GM12878 (cell line): ENCODE results near the gene CD93. TPM values are rescaled to one million over a fixed set of nuclear protein-coding genes. Genes with fewer than 3 reads are reported as not detected.

Source experiments
- ATAC-seq: fragments of 200-7000 bp; cut with Tn5 transposase; 3 replicates; pipeline ENCODE4 v1.9.1; 2020; ENCODE audit warnings: mild to moderate bottlenecking, moderate library complexity
- BruUV-seq: library from RNA; stranded (reverse); fragments of 400-500 nt; replicated peaks from 2 replicates; lab custom pipeline; 2021; lab: Mats Ljungman, UMichigan
- CTCF ChIA-PET: fragments of 300-600 bp; sonication (Branson Sonifier 250); formaldehyde crosslinking; extraction: SDS; loops from one replicate; lab custom pipeline; 2021; ENCODE audit warnings: inconsistent platforms; lab: Yijun Ruan, JAX
- POLR2A ChIA-PET: fragments of 350-600 bp; formaldehyde crosslinking; extraction: SDS; loops from one replicate; lab custom pipeline; 2021; ENCODE audit warnings: inconsistent platforms; lab: Charles Lee
- RAD21 ChIA-PET: fragments of 300-600 bp; sonication (Branson Sonifier 250); formaldehyde crosslinking; loops from one replicate; lab custom pipeline; 2023; ENCODE audit warnings: antibody characterized with exemption; ENCODE audit not compliant: unreplicated experiment; lab: Charles Lee
- SMC1A ChIA-PET: fragments of 300-600 bp; sonication (Branson Sonifier 250); formaldehyde crosslinking; loops from one replicate; lab custom pipeline; 2023; ENCODE audit not compliant: unreplicated experiment, uncharacterized antibody; lab: Charles Lee
- DNase-seq: peaks from one replicate; pipeline ENCODE4 v3.0.0-alpha.2; 2011; ENCODE audit warnings: low read depth, low spot score
- FAIRE-seq: peaks from 3 replicates; lab custom pipeline; 2011; peaks lifted over from hg19 to GRCh38; lab: Jason Lieb, UNC
- H2AFZ ChIP-seq: 2 replicates; pipeline ENCODE4 v1.6.0; 2011; ENCODE audit warnings: low read depth, low read length, control low read depth; ENCODE audit not compliant: control insufficient read depth
- H3K27ac ChIP-seq: 2 replicates; pipeline ENCODE4 v1.5.1; 2011; ENCODE audit warnings: control low read depth; ENCODE audit not compliant: control insufficient read depth, insufficient read depth
- H3K27me3 ChIP-seq, 2 experiments: replicated peaks in 1 of 2; 2 replicates each; pipeline versions ENCODE4 v1.6.0 to v1.6.1; 2011; ENCODE audit warnings: low read length in 1 of 2; ENCODE audit not compliant: control insufficient read depth in 2 of 2, insufficient read depth in 2 of 2
- H3K36me3 ChIP-seq, 2 experiments: 2 replicates each; pipeline ENCODE4 v1.5.1; 2011; ENCODE audit warnings: low read length in 1 of 2; ENCODE audit not compliant: control insufficient read depth in 2 of 2, insufficient read depth in 2 of 2
- H3K4me1 ChIP-seq: 2 replicates; pipeline ENCODE4 v1.6.1; 2011; ENCODE audit warnings: mild to moderate bottlenecking, low read length, moderate library complexity, mixed read lengths; ENCODE audit not compliant: control insufficient read depth, insufficient read depth
- H3K4me2 ChIP-seq: 2 replicates; pipeline ENCODE4 v1.6.0; 2011; ENCODE audit warnings: control low read depth; ENCODE audit not compliant: control insufficient read depth, insufficient read depth
- H3K4me3 ChIP-seq: fragments of 200-600 bp; sonication (generic); 2 replicates; pipeline ENCODE4 v1.5.1; 2016
- H3K79me2 ChIP-seq: 2 replicates; pipeline ENCODE4 v1.6.0; 2011; ENCODE audit warnings: low read length; ENCODE audit not compliant: control insufficient read depth, insufficient read depth
- H3K9ac ChIP-seq: 2 replicates; pipeline ENCODE4 v1.8.0; 2011; ENCODE audit warnings: low read length, control low read depth, mixed read lengths; ENCODE audit not compliant: control insufficient read depth, insufficient read depth
- H3K9me3 ChIP-seq: replicated peaks from 3 replicates; pipeline ENCODE4 v1.5.1; 2011; ENCODE audit warnings: mild to moderate bottlenecking, low read length; ENCODE audit not compliant: control insufficient read depth, insufficient read depth
- H4K20me1 ChIP-seq: 2 replicates; pipeline ENCODE4 v1.6.0; 2011; ENCODE audit not compliant: control insufficient read depth, insufficient read depth
- KLF5 ChIP-seq: fragments of 450-650 bp; IDR thresholded peaks from 2 replicates; pipeline ENCODE4 v1.6.1; 2014; ENCODE audit warnings: mild to moderate bottlenecking; ENCODE audit not compliant: partially characterized antibody
- SMAD1 ChIP-seq: fragments of 450-650 bp; IDR thresholded peaks from 2 replicates; pipeline ENCODE4 v1.6.1; 2018; ENCODE audit warnings: mild to moderate bottlenecking, low read depth; ENCODE audit not compliant: partially characterized antibody
- WGBS: methylation state at CpG from one replicate; pipeline ENCODE4 v1.1.6; 2016; ENCODE audit warnings: low lambda C conversion rate; ENCODE audit not compliant: insufficient replicate concordance, insufficient coverage; ENCODE audit errors: missing lambda C conversion rate; 5-methylcytosine and 5-hydroxymethylcytosine counted together
- in situ Hi-C: fragments of 300-500 bp; cut with MboI; formaldehyde crosslinking; loops from 9 replicates; pipeline ENCODE4 v1.14.3; 2018; ENCODE audit warnings: mixed read lengths
- intact Hi-C: fragments of 100-400 bp; cut with micrococcal nuclease; formaldehyde crosslinking; loops from one replicate; pipeline ENCODE4 v1.14.2; 2022; ENCODE audit not compliant: unreplicated experiment
- polyA plus RNA-seq, 11 experiments: library from polyadenylated mRNA; depleted of rRNA in 4 of 11; unstranded in 6 of 11; stranded (reverse) in 5 of 11; fragments of >200 nt; fragmentation: Nextera tagmentation in 4 of 11; fragmentation: Illumina TruSeq in 1 of 11; extraction: Ambion mirVana in 4 of 11; extraction: Trizol in 1 of 11; gene quantifications; 1 replicate in 1 of 11; 2 replicates in 10 of 11; pipeline versions ENCODE4 v1.2.1 to v1.2.3, GENCODE V29; 2011 to 2016; ENCODE audit warnings: inconsistent platforms in 2 of 11, missing spikeins in 2 of 11, low read depth in 1 of 11
- total RNA-seq, 4 experiments: library from RNA; depleted of rRNA in 3 of 4; stranded (reverse); fragments of >200 nt in 3 of 4; fragmentation: Illumina TruSeq in 1 of 4; extraction: Trizol in 1 of 4; gene quantifications; 2 replicates each; pipeline versions ENCODE4 v1.2.1 to v1.2.3, GENCODE V29; 2013 to 2021
- TF ChIP-seq, protein P1 (sequence below): fragments of 450-650 bp; IDR thresholded peaks from 2 replicates; pipeline ENCODE4 v1.6.1; 2017; ENCODE audit warnings: mild to moderate bottlenecking, moderate library complexity
- TF ChIP-seq, protein P2 (sequence below): fragments of 450-650 bp; conservative IDR thresholded peaks from 2 replicates; pipeline ENCODE4 v1.6.1; 2017; ENCODE audit warnings: mild to moderate bottlenecking, moderate library complexity

Gene CD93
- total and polyA plus RNA-seq, 10 of the 15 experiments (the other 5 are each of a cell fraction or from before 2014, with no cell fraction given) = 0.20 to 2.7 (median 0.92) TPM

DNA sequence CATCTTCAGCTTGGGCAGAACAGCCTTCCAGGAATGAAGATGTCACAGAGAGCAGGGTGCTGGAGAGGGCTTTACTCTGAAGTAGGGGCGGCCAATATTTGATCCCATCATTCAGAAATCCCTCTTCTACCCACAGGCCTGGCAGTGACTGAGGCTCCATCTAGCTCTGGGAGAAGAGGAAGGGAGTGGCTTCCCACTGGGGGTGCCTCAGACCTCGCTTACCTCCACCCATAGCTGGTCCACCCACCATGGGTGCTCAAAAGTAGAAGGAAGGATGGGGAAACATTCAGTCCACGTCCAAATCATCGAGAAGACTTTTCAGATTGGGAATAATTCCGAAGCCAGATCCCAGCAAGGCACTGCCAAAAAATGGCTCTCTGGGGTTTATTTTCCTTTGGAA, 24.9 kb downstream of the CD93 start:
- no peaks in the 10 kb centered on the region for H3K4me1 ChIP-seq
- WGBS = 18% methylated on average over 5 of the region's 5 CpGs
- no peaks in the 10 kb centered on the region for H3K79me2 ChIP-seq
- no peak overlapping the region for H3K4me3 ChIP-seq
- H3K9me3 ChIP-seq = no peaks in the 10 kb centered on the region; the same call in 2 of the 3 replicates
- H3K9ac ChIP-seq = no peak overlapping the region
- ChIA-PET SMC1A (interaction anchor here (0.8 to 6.6 kb wide), 9 partner anchors 10 to 369 kb away, joined by 3 to 27 read pairs (median 4); no protein-coding TSS in a partner anchor), POLR2A (no interaction called here), RAD21 (interaction anchor here (1.3 to 1.5 kb wide), 2 partner anchors 85 to 174 kb away, joined by 3 read pairs; no protein-coding TSS in a partner anchor), CTCF (interaction anchor here (0.9 to 2.9 kb wide), 9 partner anchors 10 to 369 kb away, joined by 3 to 11 read pairs (median 4); no protein-coding TSS in a partner anchor)
- H3K4me2 ChIP-seq = no peak overlapping the region
- intact Hi-C loops (loop anchor here (5.0 kb wide), 1 partner anchor 131 kb away; no protein-coding TSS in a partner anchor), in situ Hi-C loops (no loop called here)
- no peak for FAIRE-seq
- ATAC-seq = no peak
- H4K20me1 ChIP-seq = no peaks in the 10 kb centered on the region
- BruUV-seq = no TSS peak
- H3K27me3 ChIP-seq = no peaks in the 10 kb centered on the region
- no peaks in the 10 kb centered on the region for H3K36me3 ChIP-seq
- no peak overlapping the region for H2AFZ ChIP-seq
- DNase-seq = no peak
- TF ChIP-seq SMAD1 (no peak), KLF5 (no peak)
- TF ChIP-seq, protein P1, sequence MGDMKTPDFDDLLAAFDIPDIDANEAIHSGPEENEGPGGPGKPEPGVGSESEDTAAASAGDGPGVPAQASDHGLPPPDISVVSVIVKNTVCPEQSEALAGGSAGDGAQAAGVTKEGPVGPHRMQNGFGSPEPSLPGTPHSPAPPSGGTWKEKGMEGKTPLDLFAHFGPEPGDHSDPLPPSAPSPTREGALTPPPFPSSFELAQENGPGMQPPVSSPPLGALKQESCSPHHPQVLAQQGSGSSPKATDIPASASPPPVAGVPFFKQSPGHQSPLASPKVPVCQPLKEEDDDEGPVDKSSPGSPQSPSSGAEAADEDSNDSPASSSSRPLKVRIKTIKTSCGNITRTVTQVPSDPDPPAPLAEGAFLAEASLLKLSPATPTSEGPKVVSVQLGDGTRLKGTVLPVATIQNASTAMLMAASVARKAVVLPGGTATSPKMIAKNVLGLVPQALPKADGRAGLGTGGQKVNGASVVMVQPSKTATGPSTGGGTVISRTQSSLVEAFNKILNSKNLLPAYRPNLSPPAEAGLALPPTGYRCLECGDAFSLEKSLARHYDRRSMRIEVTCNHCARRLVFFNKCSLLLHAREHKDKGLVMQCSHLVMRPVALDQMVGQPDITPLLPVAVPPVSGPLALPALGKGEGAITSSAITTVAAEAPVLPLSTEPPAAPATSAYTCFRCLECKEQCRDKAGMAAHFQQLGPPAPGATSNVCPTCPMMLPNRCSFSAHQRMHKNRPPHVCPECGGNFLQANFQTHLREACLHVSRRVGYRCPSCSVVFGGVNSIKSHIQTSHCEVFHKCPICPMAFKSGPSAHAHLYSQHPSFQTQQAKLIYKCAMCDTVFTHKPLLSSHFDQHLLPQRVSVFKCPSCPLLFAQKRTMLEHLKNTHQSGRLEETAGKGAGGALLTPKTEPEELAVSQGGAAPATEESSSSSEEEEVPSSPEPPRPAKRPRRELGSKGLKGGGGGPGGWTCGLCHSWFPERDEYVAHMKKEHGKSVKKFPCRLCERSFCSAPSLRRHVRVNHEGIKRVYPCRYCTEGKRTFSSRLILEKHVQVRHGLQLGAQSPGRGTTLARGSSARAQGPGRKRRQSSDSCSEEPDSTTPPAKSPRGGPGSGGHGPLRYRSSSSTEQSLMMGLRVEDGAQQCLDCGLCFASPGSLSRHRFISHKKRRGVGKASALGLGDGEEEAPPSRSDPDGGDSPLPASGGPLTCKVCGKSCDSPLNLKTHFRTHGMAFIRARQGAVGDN = no peak
- TF ChIP-seq, protein P2, sequence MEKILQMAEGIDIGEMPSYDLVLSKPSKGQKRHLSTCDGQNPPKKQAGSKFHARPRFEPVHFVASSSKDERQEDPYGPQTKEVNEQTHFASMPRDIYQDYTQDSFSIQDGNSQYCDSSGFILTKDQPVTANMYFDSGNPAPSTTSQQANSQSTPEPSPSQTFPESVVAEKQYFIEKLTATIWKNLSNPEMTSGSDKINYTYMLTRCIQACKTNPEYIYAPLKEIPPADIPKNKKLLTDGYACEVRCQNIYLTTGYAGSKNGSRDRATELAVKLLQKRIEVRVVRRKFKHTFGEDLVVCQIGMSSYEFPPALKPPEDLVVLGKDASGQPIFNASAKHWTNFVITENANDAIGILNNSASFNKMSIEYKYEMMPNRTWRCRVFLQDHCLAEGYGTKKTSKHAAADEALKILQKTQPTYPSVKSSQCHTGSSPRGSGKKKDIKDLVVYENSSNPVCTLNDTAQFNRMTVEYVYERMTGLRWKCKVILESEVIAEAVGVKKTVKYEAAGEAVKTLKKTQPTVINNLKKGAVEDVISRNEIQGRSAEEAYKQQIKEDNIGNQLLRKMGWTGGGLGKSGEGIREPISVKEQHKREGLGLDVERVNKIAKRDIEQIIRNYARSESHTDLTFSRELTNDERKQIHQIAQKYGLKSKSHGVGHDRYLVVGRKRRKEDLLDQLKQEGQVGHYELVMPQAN = no peak
- H3K27ac ChIP-seq = no peak overlapping the region
